ENCODE data around the gene PPP2R5C.

The PPP2R5C gene

GRCh38 chr14:101819251-101819990 is 57.9 kb downstream of the PPP2R5C start:
- peak; percentile 66 for DNase-seq

GRCh38 chr14:101820283-101820798 is 58.8 kb downstream of the PPP2R5C start:
- DNase-seq: peak; percentile 58

GRCh38 chr14:101821528-101821927 is 60.0 kb downstream of the PPP2R5C start:
- DNase-seq: no peak

- DNase-seq: no peak
Measured at GRCh38 chr14:101823066-101823465, 61.6 kb downstream of the PPP2R5C start.

GRCh38 chr14:101823511-101824120 is 62.1 kb downstream of the PPP2R5C start:
- peak; percentile 83 for DNase-seq

- no peak for DNase-seq
Measured at GRCh38 chr14:101824339-101824727, 62.8 kb downstream of the PPP2R5C start.

GRCh38 chr14:101825797-101826196 is 64.3 kb downstream of the PPP2R5C start:
- DNase-seq: no peak

- no peak for DNase-seq
Measured at GRCh38 chr14:101826351-101826750, 64.8 kb downstream of the PPP2R5C start.

GRCh38 chr14:101827286-101827685 is 65.8 kb downstream of the PPP2R5C start:
- no peak for DNase-seq

GRCh38 chr14:101828046-101828445 is 66.5 kb downstream of the PPP2R5C start:
- no peak for DNase-seq

- DNase-seq: no peak
Measured at GRCh38 chr14:101830271-101830670, 68.8 kb downstream of the PPP2R5C start.

GRCh38 chr14:101833045-101833444 is 71.5 kb downstream of the PPP2R5C start:
- no peak for DNase-seq

GRCh38 chr14:101834397-101834796 is 72.9 kb downstream of the PPP2R5C start:
- no peak for DNase-seq

- no peak for DNase-seq
Measured at GRCh38 chr14:101834800-101835547, 73.5 kb downstream of the PPP2R5C start.

- no peak for DNase-seq
Measured at GRCh38 chr14:101835566-101835965, 74.1 kb downstream of the PPP2R5C start.

GRCh38 chr14:101836135-101836534 is 74.6 kb downstream of the PPP2R5C start:
- DNase-seq: no peak

GRCh38 chr14:101838476-101838875 is 77.0 kb downstream of the PPP2R5C start:
- DNase-seq: no peak

GRCh38 chr14:101839236-101839635 is 77.7 kb downstream of the PPP2R5C start:
- peak; percentile 55 for DNase-seq

- no peak for DNase-seq
Measured at GRCh38 chr14:101839661-101840060, 78.2 kb downstream of the PPP2R5C start.

- DNase-seq: no peak
Measured at GRCh38 chr14:101840649-101841369, 79.3 kb downstream of the PPP2R5C start.

- no peak for DNase-seq
Measured at GRCh38 chr14:101843038-101843437, 81.5 kb downstream of the PPP2R5C start.

- DNase-seq: peak; percentile 69
Measured at GRCh38 chr14:101843665-101844064, 82.2 kb downstream of the PPP2R5C start.

- no peak for DNase-seq
Measured at GRCh38 chr14:101844219-101844618, 82.7 kb downstream of the PPP2R5C start.

Measured in stimulated activated CD4-positive, alpha-beta T cell treated with anti-CD3 and anti-CD28 coated beads, Interleukin-1b, Interleukin-23, amount 100 ng/mL, for 48 hours (primary cell).